Activated naive CD4-positive, alpha-beta T cell treated with anti-CD3 and anti-CD28 coated beads, Interleukin-2, amount 50 U/mL, for 72 hours (primary cell): ENCODE results near the gene SLC16A9. TPM values are rescaled to one million over a fixed set of nuclear protein-coding genes. Genes with fewer than 3 reads are reported as not detected.

Source experiments
- ATAC-seq, 2 donors: fragments of 150-1000 bp; cut with Tn5 transposase; 2 replicates each; pipeline ENCODE4 v1.10.0; 2021; ENCODE audit warnings: mild to moderate bottlenecking in 2 of 2, moderate library complexity in 2 of 2
- DNase-seq, 2 donors: peaks; one replicate each; pipeline ENCODE4 v3.0.0; 2021 to 2022; ENCODE audit warnings: low spot score in 2 of 2
- H3K27ac Mint-ChIP-seq, 2 donors: one replicate each; pipeline ENCODE4 v1.8.0; 2022; ENCODE audit warnings: mild to moderate bottlenecking in 2 of 2, mixed read lengths in 2 of 2
- H3K36me3 Mint-ChIP-seq, 2 donors: one replicate each; pipeline ENCODE4 v1.8.0; 2022; ENCODE audit warnings: mixed read lengths in 2 of 2
- H3K9me3 Mint-ChIP-seq, 2 donors: one replicate each; pipeline ENCODE4 v1.8.0; 2022; ENCODE audit warnings: mixed read lengths in 2 of 2
- total RNA-seq, 2 donors: library from RNA; stranded (reverse); gene quantifications; one replicate each; pipeline ENCODE4 v1.2.3, GENCODE V29; 2022

Gene SLC16A9
- total RNA-seq, 2 donors from 2014 or later: 0.07 to 1.0 TPM

GRCh38 chr10:59625721-59626522, 83.7 kb downstream of the SLC16A9 start:
- Mint-ChIP-seq H3K9me3 (no peaks in the 10 kb centered on the region), H3K27ac (no peak overlapping the region), H3K36me3 (no peaks in the 10 kb centered on the region)
- peak in 1 of 2 donors; percentile 49 for DNase-seq
- ATAC-seq: peak; percentile 80 to 90

DNA sequence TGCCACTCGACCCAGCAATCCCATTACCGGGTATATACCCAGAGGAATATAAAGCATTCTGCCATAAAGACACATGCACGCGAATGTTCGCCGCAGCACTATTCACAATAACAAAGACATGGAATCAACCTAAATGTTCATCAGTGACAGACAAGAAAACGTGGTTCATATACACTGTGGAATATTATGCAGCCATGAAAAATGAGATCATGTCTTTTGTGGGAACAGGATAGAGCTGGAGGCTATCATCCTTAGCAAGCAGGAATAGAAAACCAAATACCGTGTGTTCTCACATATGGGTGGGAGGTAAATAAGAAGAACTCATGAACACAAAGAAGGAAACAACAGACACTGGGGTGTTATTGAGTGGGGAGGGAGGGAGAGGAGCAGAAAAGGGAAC, 84.7 kb downstream of the SLC16A9 start:
- Mint-ChIP-seq H3K27ac (no peak overlapping the region), H3K36me3 (no peaks in the 10 kb centered on the region), H3K9me3 (no peaks in the 10 kb centered on the region)
- no peak for DNase-seq
- no peak for ATAC-seq

DNA sequence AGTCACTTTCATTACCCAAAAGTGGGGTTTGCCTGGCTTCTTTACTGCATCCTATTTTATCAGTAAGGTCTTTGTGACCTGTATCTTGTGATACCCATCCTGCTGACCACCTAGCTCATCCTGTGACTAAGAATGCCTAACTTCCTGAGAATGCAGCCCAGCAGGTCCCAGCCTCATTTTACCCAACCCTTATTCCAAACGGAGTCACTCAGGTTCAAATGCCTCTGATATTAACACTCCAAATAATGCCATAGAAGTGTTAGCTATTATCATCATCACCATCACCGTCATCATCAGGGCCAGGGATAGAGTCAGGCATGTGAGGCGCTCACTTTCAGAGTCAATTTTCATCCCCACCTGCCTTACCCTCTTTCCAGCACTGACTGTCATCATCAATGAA, 85.5 kb downstream of the SLC16A9 start:
- no peak for DNase-seq
- Mint-ChIP-seq H3K9me3 (no peaks in the 10 kb centered on the region), H3K27ac (no peak overlapping the region), H3K36me3 (no peaks in the 10 kb centered on the region)
- no peak for ATAC-seq

DNA sequence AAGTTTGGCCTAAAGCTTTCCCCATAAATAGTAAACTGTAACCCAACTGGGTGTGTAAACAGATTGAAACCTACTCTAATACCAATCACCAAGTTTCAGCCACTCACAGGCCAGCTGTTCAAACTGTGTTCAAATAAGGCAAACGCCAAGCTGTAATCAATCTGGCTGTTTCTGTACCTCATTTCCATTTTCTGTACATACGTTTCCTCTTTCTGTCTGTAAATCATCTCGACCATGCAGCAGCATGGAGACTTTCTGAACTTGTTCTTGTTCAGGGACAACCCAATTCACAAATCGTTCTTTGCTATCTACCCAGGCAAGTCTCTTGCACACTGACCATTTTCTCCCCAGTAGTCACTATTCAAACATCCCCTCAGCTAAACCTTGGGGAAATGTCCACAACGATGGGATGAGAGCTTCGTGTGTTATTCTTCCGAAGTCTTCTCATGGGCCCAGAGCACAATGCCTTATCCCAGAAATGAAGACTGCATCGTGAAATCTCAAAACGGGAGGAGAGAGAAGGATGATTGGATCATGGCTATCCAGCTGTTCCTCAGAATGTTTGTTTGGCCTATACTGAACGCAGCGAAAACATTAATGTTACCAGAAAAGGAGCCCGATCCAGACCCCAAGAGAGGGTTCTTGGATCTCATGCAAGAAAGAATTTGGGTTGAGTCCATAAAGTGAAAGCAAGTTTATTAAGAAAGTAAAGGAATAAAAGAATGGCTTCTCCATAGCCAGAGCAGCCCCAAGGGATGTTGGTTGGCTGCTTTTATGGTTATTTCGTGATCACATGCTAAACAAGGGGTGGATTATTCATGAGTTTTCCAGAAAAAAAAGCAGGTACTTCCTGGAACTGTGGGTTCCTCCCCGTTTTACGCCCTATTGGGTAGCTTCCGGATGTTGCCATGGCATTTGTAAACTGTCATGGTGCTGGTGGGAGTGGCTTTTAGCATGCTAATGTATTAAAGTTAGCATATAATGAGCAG, 86.2 kb downstream of the SLC16A9 start:
- ATAC-seq (no peak), DNase-seq (no peak)
- H3K36me3 Mint-ChIP-seq: no peaks in the 10 kb centered on the region
- no peaks in the 10 kb centered on the region for H3K9me3 Mint-ChIP-seq
- H3K27ac Mint-ChIP-seq: no peak overlapping the region

GRCh38 chr10:59622320-59623132, 87.1 kb downstream of the SLC16A9 start:
- H3K9me3 Mint-ChIP-seq: no peaks in the 10 kb centered on the region
- ATAC-seq (peak; percentile 55 to 59), DNase-seq (peak in 1 of 2 donors; percentile 39)
- H3K36me3 Mint-ChIP-seq: no peaks in the 10 kb centered on the region
- no peak overlapping the region for H3K27ac Mint-ChIP-seq

DNA sequence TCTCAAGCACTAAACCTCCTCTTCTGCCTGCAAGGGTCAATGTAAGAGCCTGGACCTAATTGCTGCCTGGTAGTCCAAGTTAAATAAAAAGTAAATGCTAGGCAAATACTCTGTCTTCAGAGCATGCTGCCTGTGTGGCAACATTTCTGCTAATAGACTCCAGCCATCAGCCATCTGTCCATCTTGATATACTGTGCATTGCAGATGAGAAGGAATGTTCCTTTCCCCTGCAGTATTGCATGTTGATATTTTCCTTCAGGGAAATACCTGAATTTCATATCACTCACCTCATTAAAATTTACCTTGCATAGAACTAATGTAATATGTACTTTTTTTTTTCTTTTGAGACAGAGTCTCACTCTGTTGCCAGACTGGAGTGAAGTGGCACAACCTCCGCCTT, 87.9 kb downstream of the SLC16A9 start:
- DNase-seq: no peak
- no peaks in the 10 kb centered on the region for H3K9me3 Mint-ChIP-seq
- H3K36me3 Mint-ChIP-seq: no peaks in the 10 kb centered on the region
- no peak for ATAC-seq
- no peak overlapping the region for H3K27ac Mint-ChIP-seq

DNA sequence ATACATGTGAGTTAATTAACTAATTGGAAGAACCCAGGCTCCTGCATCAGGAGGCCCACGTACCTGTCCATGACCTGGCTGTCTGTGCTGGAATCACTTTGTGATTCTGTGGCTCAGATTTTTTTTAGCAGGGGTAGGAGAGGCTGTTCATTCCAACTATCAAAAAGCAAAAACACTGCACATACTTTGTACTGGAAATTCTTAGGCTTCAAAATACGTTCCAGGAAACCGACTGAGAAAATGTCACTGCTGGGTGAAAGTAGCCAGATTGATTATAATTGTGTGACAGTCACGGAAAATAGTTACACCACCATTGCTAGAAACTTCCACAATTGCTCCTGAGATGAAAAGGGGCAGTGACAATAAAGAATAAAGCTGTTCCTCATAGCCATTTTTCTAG, 91.0 kb downstream of the SLC16A9 start:
- no peaks in the 10 kb centered on the region for H3K36me3 Mint-ChIP-seq
- no peak for ATAC-seq
- DNase-seq: no peak
- H3K9me3 Mint-ChIP-seq: no peaks in the 10 kb centered on the region
- H3K27ac Mint-ChIP-seq: no peak overlapping the region

DNA sequence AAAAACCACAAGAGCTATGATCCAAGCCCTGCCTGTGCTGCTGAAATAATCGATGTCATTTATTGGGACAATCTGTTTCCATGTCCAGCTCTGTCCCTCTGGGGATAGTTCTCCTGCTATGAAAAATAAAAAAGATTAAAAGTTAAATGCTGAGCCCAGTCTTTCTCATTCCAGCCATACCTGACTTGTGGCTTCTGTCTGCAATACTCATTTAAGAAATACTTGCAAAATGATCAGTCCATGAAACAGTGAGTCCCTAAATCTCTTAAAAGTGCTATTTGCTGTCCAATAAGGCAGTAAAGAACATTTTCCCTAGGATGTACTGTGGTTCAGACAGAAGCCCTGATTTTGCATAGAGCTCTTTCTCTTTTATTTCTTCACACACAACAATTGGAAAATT, 91.7 kb downstream of the SLC16A9 start:
- DNase-seq (no peak), ATAC-seq (no peak)
- no peak overlapping the region for H3K27ac Mint-ChIP-seq
- H3K9me3 Mint-ChIP-seq: no peaks in the 10 kb centered on the region
- H3K36me3 Mint-ChIP-seq: no peaks in the 10 kb centered on the region

GRCh38 chr10:59611048-59611447, 98.6 kb downstream of the SLC16A9 start:
- Mint-ChIP-seq H3K9me3 (no peaks in the 10 kb centered on the region), H3K27ac (no peak overlapping the region), H3K36me3 (no peaks in the 10 kb centered on the region)
- ATAC-seq (no peak), DNase-seq (no peak)

DNA sequence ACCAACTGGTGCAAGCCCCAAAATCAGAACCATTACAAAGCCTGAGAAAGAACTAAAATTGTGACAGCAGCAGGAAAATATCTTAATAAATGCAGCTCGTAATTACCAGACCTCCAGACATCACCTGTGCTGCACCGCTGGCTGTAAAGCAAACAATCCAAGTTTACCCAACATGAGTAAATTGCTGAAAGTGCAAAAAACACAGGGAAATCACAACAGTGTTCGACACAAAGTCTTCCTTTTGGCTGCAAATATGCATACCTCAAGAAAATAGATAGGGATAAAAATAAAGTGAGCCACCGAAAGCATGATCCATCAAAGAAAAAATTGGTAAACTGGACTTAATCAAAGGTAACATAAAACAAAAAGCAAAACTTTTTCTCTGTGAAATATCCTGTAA, 101.7 kb downstream of the SLC16A9 start:
- Mint-ChIP-seq H3K27ac (no peak overlapping the region), H3K9me3 (peaks cover 0 to 9% of the 10 kb centered on the region in 2 donors), H3K36me3 (no peaks in the 10 kb centered on the region)
- no peak for DNase-seq
- no peak for ATAC-seq

GRCh38 chr10:59606551-59606961, 103.1 kb downstream of the SLC16A9 start:
- DNase-seq: no peak
- ATAC-seq: no peak
- peaks cover 0 to 9% of the 10 kb centered on the region in 2 donors for H3K9me3 Mint-ChIP-seq
- no peaks in the 10 kb centered on the region for H3K36me3 Mint-ChIP-seq
- no peak overlapping the region for H3K27ac Mint-ChIP-seq

- Mint-ChIP-seq H3K9me3 (peaks cover 0 to 9% of the 10 kb centered on the region in 2 donors), H3K36me3 (no peaks in the 10 kb centered on the region), H3K27ac (no peak overlapping the region)
- ATAC-seq (no peak), DNase-seq (no peak)
Measured at GRCh38 chr10:59601985-59602384, 107.7 kb downstream of the SLC16A9 start.

Other genes starting within 250 kb of the SLC16A9 start
- not detected for gene MRLN, start 43.6 kb upstream of the SLC16A9 start, total RNA-seq
- 10 to 100 TPM; 28.9 to 66.0 TPM for gene CCDC6, start 196.7 kb upstream of the SLC16A9 start, total RNA-seq